Fibroblast of lung (primary cell): ENCODE results near the gene FAM162A. TPM values are rescaled to one million over a fixed set of nuclear protein-coding genes. Genes with fewer than 3 reads are reported as not detected.

ENCODE experiments used
- DNase-seq, 2 donors: peaks; one replicate each; pipeline versions ENCODE4 v3.0.0 to v3.0.0-alpha.2; 2010; ENCODE audit warnings: low read depth in 2 of 2
- H2AFZ ChIP-seq: 2 replicates; pipeline ENCODE4 v1.5.1; 2012; ENCODE audit warnings: low read length, control low read depth, inconsistent platforms
- H3K27ac ChIP-seq: 2 replicates; pipeline ENCODE4 v1.5.1; 2011; ENCODE audit warnings: low read length, control low read depth; ENCODE audit not compliant: insufficient read depth
- H3K27me3 ChIP-seq: 2 replicates; pipeline ENCODE4 v1.5.1; 2011; ENCODE audit warnings: mild to moderate bottlenecking, low read length; ENCODE audit not compliant: control insufficient read depth, insufficient read depth
- H3K36me3 ChIP-seq: 2 replicates; pipeline ENCODE4 v1.5.1; 2011; ENCODE audit warnings: low read length; ENCODE audit not compliant: control insufficient read depth, insufficient read depth
- H3K4me1 ChIP-seq: 2 replicates; pipeline ENCODE4 v1.5.1; 2011; ENCODE audit warnings: low read length; ENCODE audit not compliant: control insufficient read depth, insufficient read depth; ENCODE audit errors: extremely low read depth
- H3K4me2 ChIP-seq: 2 replicates; pipeline ENCODE4 v1.5.1; 2011; ENCODE audit warnings: low read length, control low read depth; ENCODE audit not compliant: insufficient read depth; ENCODE audit errors: extremely low read depth
- H3K4me3 ChIP-seq, 4 experiments: fragments of 200-600 bp in 1 of 4; sonication (generic) in 1 of 4; replicated peaks in 1 of 4; 2 replicates each; pipeline ENCODE4 v1.5.1; 2011 to 2016; ENCODE audit warnings: low read length in 4 of 4, low read depth in 3 of 4, mild to moderate bottlenecking in 3 of 4, control low read depth in 2 of 4, inconsistent platforms in 1 of 4, mixed read lengths in 1 of 4; ENCODE audit not compliant: insufficient read depth in 1 of 4; ENCODE audit errors: control extremely low read depth in 1 of 4
- H3K79me2 ChIP-seq: 2 replicates; pipeline ENCODE4 v1.5.1; 2012; ENCODE audit warnings: mild to moderate bottlenecking, low read length, inconsistent platforms; ENCODE audit not compliant: control insufficient read depth, insufficient read depth
- H3K9ac ChIP-seq: 2 replicates; pipeline ENCODE4 v1.5.1; 2011; ENCODE audit warnings: mild to moderate bottlenecking, low read length, control low read depth; ENCODE audit not compliant: insufficient read depth
- H3K9me3 ChIP-seq: 2 replicates; pipeline ENCODE4 v1.5.1; 2012; ENCODE audit warnings: low read depth, low read length; ENCODE audit not compliant: control insufficient read depth, insufficient read depth
- H4K20me1 ChIP-seq: 2 replicates; pipeline ENCODE4 v1.5.1; 2011; ENCODE audit warnings: low read length; ENCODE audit not compliant: control insufficient read depth, insufficient read depth; ENCODE audit errors: extremely low read depth
- CTCF ChIP-seq, 2 donors: IDR thresholded peaks in 1 of 2; conservative IDR thresholded peaks in 1 of 2; 1 replicate in 1 of 2; 2 replicates in 1 of 2; pipeline ENCODE4 v1.5.1; 2011 to 2012; ENCODE audit warnings: low read length in 2 of 2, control low read depth in 1 of 2, inconsistent platforms in 1 of 2, low read depth in 1 of 2, mild to moderate bottlenecking in 1 of 2
- EZH2 ChIP-seq: IDR thresholded peaks from 2 replicates; pipeline ENCODE4 v1.5.1; 2012; ENCODE audit warnings: low read length, control low read depth, mild to moderate bottlenecking; ENCODE audit errors: missing control alignments
- polyA plus RNA-seq, 2 donors: library from polyadenylated mRNA; depleted of rRNA in 1 of 2; stranded (reverse) in 1 of 2; unstranded in 1 of 2; fragments of >200 nt; gene quantifications; 2 replicates each; pipeline ENCODE4 v1.2.1, GENCODE V29; 2011 to 2012; ENCODE audit warnings: missing spikeins in 1 of 2
- total RNA-seq: library from RNA; depleted of rRNA; stranded (reverse); fragments of >200 nt; gene quantifications from 2 replicates; pipeline ENCODE4 v1.2.1, GENCODE V29; 2014

FAM162A gene
- total and polyA plus RNA-seq, 2 donors (not counting 1 experiment from before 2014, with no cell fraction given) = 16.7 to 47.6 TPM

GRCh38 chr3:122410639-122411038 lies 26.7 kb downstream of the FAM162A start:
- Histone ChIP-seq H3K27me3 (no peaks in the 10 kb centered on the region), H3K4me2 (no peak overlapping the region), H3K4me3 (no peak overlapping the region), H3K27ac (no peak overlapping the region), H3K4me1 (peaks cover 3% of the 10 kb centered on the region), H3K9me3 (no peaks in the 10 kb centered on the region), H3K36me3 (no peaks in the 10 kb centered on the region), H4K20me1 (no peaks in the 10 kb centered on the region), H2AFZ (no peak overlapping the region), H3K9ac (no peak overlapping the region), H3K79me2 (peaks cover 15% of the 10 kb centered on the region)
- TF ChIP-seq EZH2 = no peak
- TF ChIP-seq CTCF (conservative IDR thresholded peaks at IDR 0.05 in 1 of 2, IDR thresholded peaks at IDR 0.05 in 1 of 2; ENCODE audit: low read depth in 1 of 2, low read length in 2 of 2) = no peak
- DNase-seq = no peak

DNA sequence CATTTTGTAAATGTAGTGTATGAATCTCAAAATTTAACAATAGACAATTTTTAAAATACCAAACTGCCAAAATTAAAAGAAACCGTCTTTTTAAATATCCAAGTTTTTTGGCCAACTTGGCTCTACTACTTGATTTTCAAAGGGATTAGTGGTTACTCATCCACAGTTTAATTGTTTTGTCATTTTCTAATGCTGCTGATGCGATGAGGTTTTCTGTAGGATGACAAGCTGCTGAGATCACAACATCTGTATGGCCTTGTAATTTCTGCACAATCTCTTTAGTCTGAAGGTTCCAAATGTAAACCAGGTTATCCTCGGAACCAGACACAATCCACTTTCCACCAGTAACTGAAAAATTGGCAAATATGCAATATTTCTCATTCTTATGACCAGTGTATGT lies 30.4 kb downstream of the FAM162A start:
- no peak for DNase-seq
- Histone ChIP-seq H3K36me3 (no peaks in the 10 kb centered on the region), H3K79me2 (peaks cover 28% of the 10 kb centered on the region), H3K27ac (no peak overlapping the region), H2AFZ (no peak overlapping the region), H3K9ac (no peak overlapping the region), H4K20me1 (no peaks in the 10 kb centered on the region), H3K4me3 (peak overlapping the region in 1 of 4 experiments; percentile 100), H3K4me1 (peaks cover 3% of the 10 kb centered on the region), H3K4me2 (peak overlapping the region; percentile 98), H3K27me3 (no peaks in the 10 kb centered on the region), H3K9me3 (no peaks in the 10 kb centered on the region)
- no peak for TF ChIP-seq CTCF (conservative IDR thresholded peaks at IDR 0.05 in 1 of 2, IDR thresholded peaks at IDR 0.05 in 1 of 2; ENCODE audit: low read depth in 1 of 2, low read length in 2 of 2)
- TF ChIP-seq EZH2 = no peak

- Histone ChIP-seq H3K79me2 (peaks cover 28% of the 10 kb centered on the region), H3K9me3 (no peaks in the 10 kb centered on the region), H3K4me1 (peaks cover 3% of the 10 kb centered on the region), H3K27ac (peak overlapping the region; percentile 92), H2AFZ (peak overlapping the region; percentile 77), H3K36me3 (no peaks in the 10 kb centered on the region), H4K20me1 (no peaks in the 10 kb centered on the region), H3K4me3 (peak overlapping the region; percentile 65 to 100 (median 84)), H3K4me2 (peak overlapping the region; percentile 98), H3K27me3 (no peaks in the 10 kb centered on the region), H3K9ac (peak overlapping the region; percentile 65)
- no peak for TF ChIP-seq EZH2
- no peak for TF ChIP-seq CTCF (conservative IDR thresholded peaks at IDR 0.05 in 1 of 2, IDR thresholded peaks at IDR 0.05 in 1 of 2; ENCODE audit: low read depth in 1 of 2, low read length in 2 of 2)
- DNase-seq = peak; percentile 36 to 59
Measured at GRCh38 chr3:122415104-122415744, 31.2 kb downstream of the FAM162A start.
